ENCODE measurements around the gene FUT3.

GRCh38 chr19:5818594-5818993, 32.7 kb downstream of the FUT3 start:
- TF ChIP-seq EZH2 (IDR thresholded peaks at IDR 0.05; ENCODE audit: borderline replicate concordance, low read depth, low read length) (no peak), CTCF (IDR thresholded peaks at IDR 0.05 in 2 of 3, conservative IDR thresholded peaks at IDR 0.05 in 1 of 3; ENCODE audit: insufficient read depth in 2 of 3, low read depth in 1 of 3, low read length in 3 of 3) (no peak), ZFP36 (IDR thresholded peaks at IDR 0.05; ENCODE audit: low read depth, low read length, partially characterized antibody) (no peak), HDAC6 (IDR thresholded peaks at IDR 0.05; ENCODE audit: low read depth, low read length) (no peak), CHCHD3 (CRISPR knock-in tag; IDR thresholded peaks at IDR 0.05) (no peak), ZNF77 (CRISPR knock-in tag; IDR thresholded peaks at IDR 0.05) (no peak), MTA1 (IDR thresholded peaks at IDR 0.05; ENCODE audit: borderline replicate concordance) (no peak), PHB2 (IDR thresholded peaks at IDR 0.05; ENCODE audit: low read depth) (no peak), POLR2AphosphoS5 (IDR thresholded peaks at IDR 0.05; ENCODE audit: control insufficient read depth, insufficient read depth, low read depth, low read length) (no peak), PBX2 (CRISPR knock-in tag; IDR thresholded peaks at IDR 0.05; ENCODE audit: low read depth) (no peak), PBX2 (tag; conservative IDR thresholded peaks at IDR 0.05; ENCODE audit: low read depth) (no peak), KDM5B (IDR thresholded peaks at IDR 0.05; ENCODE audit: insufficient replicate concordance, low read depth, low read length) (no peak), SP1 (CRISPR knock-in tag; IDR thresholded peaks at IDR 0.05) (no peak), STAT6 (CRISPR knock-in tag; IDR thresholded peaks at IDR 0.05) (no peak)

Data from K562 (cell line).